Tracheal epithelial cell (primary cell): ENCODE results near the gene TFF3. TPM values are rescaled to one million over a fixed set of nuclear protein-coding genes. Genes with fewer than 3 reads are reported as not detected.

Experiments
- total RNA-seq: library from RNA; depleted of rRNA; stranded (reverse); fragments of >200 nt; gene quantifications from 2 replicates; pipeline ENCODE4 v1.2.1, GENCODE V29; 2014

The TFF3 gene
- 0.24 TPM in 1 of 2 replicates, not detected in the other for total RNA-seq

GRCh38 chr21:42315296-42315891 is at the start of gene TFF3:
TSS of gene TFF3 (minus strand) at chr21:42315409. CDS start at chr21:42315374, 35 bp downstream.

GRCh38 chr21:42350927-42351426 is 35.8 kb upstream of the TFF3 start, which contains the start of gene TFF2:
TSS of gene TFF2 (minus strand) at chr21:42350994. CDS start at chr21:42350957, 37 bp downstream.

Other genes starting within 250 kb of the TFF3 start
- not detected in 2 replicates for gene UMODL1, start 244.1 kb downstream of the TFF3 start, total RNA-seq
- 42.7 and 94.0 TPM in 2 replicates for gene ABCG1, start 96.3 kb downstream of the TFF3 start, total RNA-seq
- gene TFF2, start 35.6 kb upstream of the TFF3 start, total RNA-seq = not detected in 2 replicates
- not detected in 2 replicates for gene TFF1, start 51.1 kb upstream of the TFF3 start, total RNA-seq
- not detected in 2 replicates for gene TMPRSS3, start 80.6 kb upstream of the TFF3 start, total RNA-seq
- not detected in 2 replicates for gene UBASH3A, start 88.5 kb upstream of the TFF3 start, total RNA-seq
- gene RSPH1, start 180.8 kb upstream of the TFF3 start, total RNA-seq = under 0.01 and 0.43 TPM in 2 replicates
- 7.7 and 16.4 TPM in 2 replicates for gene SLC37A1, start 198.4 kb upstream of the TFF3 start, total RNA-seq